ENCODE results near the gene GTPBP2. TPM values are rescaled to one million over a fixed set of nuclear protein-coding genes. Genes with fewer than 3 reads are reported as not detected.
"Not testable (repeated sequence)": the region's sequence is repeated elsewhere in the genome, so short reads cannot be mapped to it uniquely, and the experiment has no call there.

The GTPBP2 gene
- total RNA-seq, 1 donor from 2014 or later = 90.8 TPM

- intact Hi-C loops (cut with micrococcal nuclease) = loop anchor here (5.0 kb wide), 1 partner anchor 33 kb away; no protein-coding TSS in a partner anchor
Observed at GRCh38 chr6:43665376-43665775, 36.3 kb upstream of the GTPBP2 start.

GRCh38 chr6:43662948-43663347, 33.9 kb upstream of the GTPBP2 start:
- intact Hi-C loops (cut with micrococcal nuclease) = not testable (repeated sequence)

GRCh38 chr6:43658161-43658560, 29.1 kb upstream of the GTPBP2 start:
- intact Hi-C loops (cut with micrococcal nuclease) = no loop called here

GRCh38 chr6:43657221-43657802, 28.2 kb upstream of the GTPBP2 start:
- intact Hi-C loops (cut with micrococcal nuclease) = no loop called here

GRCh38 chr6:43652822-43653221, 23.8 kb upstream of the GTPBP2 start:
- intact Hi-C loops (cut with micrococcal nuclease) = not testable (repeated sequence)

GRCh38 chr6:43648248-43648647, 19.2 kb upstream of the GTPBP2 start:
- intact Hi-C loops (cut with micrococcal nuclease) = no loop called here

- intact Hi-C loops (cut with micrococcal nuclease) = no loop called here
Observed at GRCh38 chr6:43647613-43648012, 18.5 kb upstream of the GTPBP2 start.

GRCh38 chr6:43645613-43645964, 16.5 kb upstream of the GTPBP2 start:
- intact Hi-C loops (cut with micrococcal nuclease) = loop anchor here (1.0 kb wide), 1 partner anchor 16 kb away; the partner anchor contains the start of gene GTPBP2

GRCh38 chr6:43644940-43645612, 16.0 kb upstream of the GTPBP2 start, which contains the start of gene RSPH9:
Gene RSPH9, plus strand, starts transcription at chr6:43645036. Its CDS starts 63 bp downstream, at chr6:43645099.
- intact Hi-C loops (cut with micrococcal nuclease) = loop anchor here (1.0 kb wide), 1 partner anchor 16 kb away; the partner anchor contains the start of gene GTPBP2

- intact Hi-C loops (cut with micrococcal nuclease) = no loop called here
Observed at GRCh38 chr6:43639984-43640800, 11.1 kb upstream of the GTPBP2 start.

- intact Hi-C loops (cut with micrococcal nuclease) = no loop called here
Observed at GRCh38 chr6:43636308-43636659, 7.2 kb upstream of the GTPBP2 start.

- intact Hi-C loops (cut with micrococcal nuclease) = no loop called here
Observed at GRCh38 chr6:43635387-43636307, 6.6 kb upstream of the GTPBP2 start, which contains the start of gene MAD2L1BP. Gene MAD2L1BP, plus strand, starts transcription at chr6:43635840. Its CDS starts 36 bp downstream, at chr6:43635876.

GRCh38 chr6:43634702-43635303, 5.7 kb upstream of the GTPBP2 start:
- intact Hi-C loops (cut with micrococcal nuclease) = loop anchor here (5.0 kb wide), 1 partner anchor 32 kb away; no protein-coding TSS in a partner anchor

- intact Hi-C loops (cut with micrococcal nuclease) = loop anchor here (5.0 kb wide), 1 partner anchor 34 kb away; no protein-coding TSS in a partner anchor
Observed at GRCh38 chr6:43633002-43633401, 3.9 kb upstream of the GTPBP2 start.

GRCh38 chr6:43630980-43631619, 2.0 kb upstream of the GTPBP2 start:
- intact Hi-C loops (cut with micrococcal nuclease) = loop anchor here (5.0 kb wide), 1 partner anchor 36 kb away; no protein-coding TSS in a partner anchor

- intact Hi-C loops (cut with micrococcal nuclease) = loop anchor here (1.0 to 5.0 kb wide), 8 partner anchors 16 to 617 kb away; partner anchors contain the start of genes HSP90AB1, MRPL14, POLH and POLR1C
Observed at GRCh38 chr6:43629505-43630300, 639 bp upstream of the GTPBP2 start.

- intact Hi-C loops (cut with micrococcal nuclease) = loop anchor here (1.0 to 5.0 kb wide), 7 partner anchors 17 to 618 kb away; partner anchors contain the start of genes HSP90AB1, MRPL14, POLH and POLR1C
Observed at GRCh38 chr6:43628393-43629103, 516 bp downstream of the GTPBP2 start.

All from T-helper 2 cell treated with Interferon-gamma antibody and Interleukin-4, amounts not matched to agents 100 ng/mL and 5 ng/mL, for 36 hours (primary cell).